ENCODE measurements around the gene SEC22B. TPM values are rescaled to one million over a fixed set of nuclear protein-coding genes. Genes with fewer than 3 reads are reported as not detected.
"Not testable (repeated sequence)": the region's sequence is repeated elsewhere in the genome, so short reads cannot be mapped to it uniquely, and the experiment has no call there.

SEC22B gene
- total RNA-seq, 1 donor = 95.2 TPM

GRCh38 chr1:120182176-120182707 is 5.9 kb upstream of the SEC22B start:
- H3K27me3 ChIP-seq (ENCODE audit: insufficient read depth, low read length); DNase-seq (ENCODE audit: insufficient read length, low spot score, missing footprints): not testable (repeated sequence)
- peak overlapping the region; percentile 51 for H3K27ac ChIP-seq (ENCODE audit: low read depth, low read length)

GRCh38 chr1:120179811-120180690 is 3.7 kb upstream of the SEC22B start:
- not testable (repeated sequence) for DNase-seq (ENCODE audit: insufficient read length, low spot score, missing footprints)

More at GRCh38 chr1:120182176-120182707, 5.9 kb upstream of the SEC22B start:
- H3K4me3 ChIP-seq (ENCODE audit: insufficient read depth, low read length); H3K36me3 ChIP-seq (ENCODE audit: insufficient read depth, low read length); H3K9me3 ChIP-seq (ENCODE audit: low read depth, low read length); H4K20me1 ChIP-seq (ENCODE audit: insufficient read depth, low read length); H3K4me2 ChIP-seq (ENCODE audit: insufficient read depth, low read length); H3K79me2 ChIP-seq (ENCODE audit: insufficient read depth, low read length); H2AFZ ChIP-seq (ENCODE audit: low read length): not testable (repeated sequence)
- H3K4me1 ChIP-seq (ENCODE audit: insufficient read depth, low read length) = peaks cover 20% of the 10 kb centered on the region

GRCh38 chr1:120178799-120179756 is 2.8 kb upstream of the SEC22B start:
- Histone ChIP-seq H3K9me3 (ENCODE audit: low read depth, low read length) (no peaks in the 10 kb centered on the region), H3K4me2 (ENCODE audit: insufficient read depth, low read length) (peak overlapping the region; percentile 84), H3K27ac (ENCODE audit: low read depth, low read length) (peak overlapping the region; percentile 91), H3K36me3 (ENCODE audit: insufficient read depth, low read length) (no peaks in the 10 kb centered on the region), H3K27me3 (ENCODE audit: insufficient read depth, low read length) (no peaks in the 10 kb centered on the region), H4K20me1 (ENCODE audit: insufficient read depth, low read length) (no peaks in the 10 kb centered on the region), H3K79me2 (ENCODE audit: insufficient read depth, low read length) (peaks cover 29% of the 10 kb centered on the region), H3K4me3 (ENCODE audit: insufficient read depth, low read length) (peak overlapping the region; percentile 26), H3K4me1 (ENCODE audit: insufficient read depth, low read length) (peaks cover 25% of the 10 kb centered on the region), H2AFZ (ENCODE audit: low read length) (peak overlapping the region; percentile 21)
- TF ChIP-seq CTCF (IDR thresholded peaks at IDR 0.05; ENCODE audit: extremely low read depth, low read depth, low read length) = peak; percentile 14
- DNase-seq (ENCODE audit: insufficient read length, low spot score, missing footprints) = peak; percentile 52

More at GRCh38 chr1:120179811-120180690, 3.7 kb upstream of the SEC22B start:
- H3K4me2 ChIP-seq (ENCODE audit: insufficient read depth, low read length) = peak overlapping the region; percentile 84
- peak overlapping the region; percentile 91 for H3K27ac ChIP-seq (ENCODE audit: low read depth, low read length)
- H3K4me1 ChIP-seq (ENCODE audit: insufficient read depth, low read length) = peaks cover 25% of the 10 kb centered on the region
- not testable (repeated sequence) for H3K9me3 ChIP-seq (ENCODE audit: low read depth, low read length); H3K27me3 ChIP-seq (ENCODE audit: insufficient read depth, low read length); H4K20me1 ChIP-seq (ENCODE audit: insufficient read depth, low read length); H3K36me3 ChIP-seq (ENCODE audit: insufficient read depth, low read length); H2AFZ ChIP-seq (ENCODE audit: low read length)
- H3K79me2 ChIP-seq (ENCODE audit: insufficient read depth, low read length) = peaks cover 28% of the 10 kb centered on the region
- peak overlapping the region; percentile 14 for H3K4me3 ChIP-seq (ENCODE audit: insufficient read depth, low read length)

GRCh38 chr1:120178058-120178457 is 1.7 kb upstream of the SEC22B start:
- H4K20me1 ChIP-seq (ENCODE audit: insufficient read depth, low read length); H3K27me3 ChIP-seq (ENCODE audit: insufficient read depth, low read length); H3K4me2 ChIP-seq (ENCODE audit: insufficient read depth, low read length); DNase-seq (ENCODE audit: insufficient read length, low spot score, missing footprints); H3K9me3 ChIP-seq (ENCODE audit: low read depth, low read length); H2AFZ ChIP-seq (ENCODE audit: low read length); H3K4me3 ChIP-seq (ENCODE audit: insufficient read depth, low read length); H3K36me3 ChIP-seq (ENCODE audit: insufficient read depth, low read length): not testable (repeated sequence)
- Histone ChIP-seq H3K79me2 (ENCODE audit: insufficient read depth, low read length) (peaks cover 30% of the 10 kb centered on the region), H3K4me1 (ENCODE audit: insufficient read depth, low read length) (peaks cover 25% of the 10 kb centered on the region), H3K27ac (ENCODE audit: low read depth, low read length) (peak overlapping the region; percentile 91)

- peaks cover 38% of the 10 kb centered on the region for H3K79me2 ChIP-seq (ENCODE audit: insufficient read depth, low read length)
- peak overlapping the region; percentile 99 for H3K27ac ChIP-seq (ENCODE audit: low read depth, low read length)
- H3K4me3 ChIP-seq (ENCODE audit: insufficient read depth, low read length) = peak overlapping the region; percentile 92
- peaks cover 25% of the 10 kb centered on the region for H3K4me1 ChIP-seq (ENCODE audit: insufficient read depth, low read length)
- H3K36me3 ChIP-seq (ENCODE audit: insufficient read depth, low read length); DNase-seq (ENCODE audit: insufficient read length, low spot score, missing footprints); H4K20me1 ChIP-seq (ENCODE audit: insufficient read depth, low read length); H3K9me3 ChIP-seq (ENCODE audit: low read depth, low read length); H2AFZ ChIP-seq (ENCODE audit: low read length); H3K27me3 ChIP-seq (ENCODE audit: insufficient read depth, low read length): not testable (repeated sequence)
- peak overlapping the region; percentile 79 for H3K4me2 ChIP-seq (ENCODE audit: insufficient read depth, low read length)
These were observed 632 bp downstream of the SEC22B start for GRCh38 chr1:120175688-120176087.

GRCh38 chr1:120164761-120165160 is 11.6 kb downstream of the SEC22B start:
- Histone ChIP-seq H3K79me2 (ENCODE audit: insufficient read depth, low read length) (peaks cover 24% of the 10 kb centered on the region), H3K36me3 (ENCODE audit: insufficient read depth, low read length) (peaks cover 14% of the 10 kb centered on the region)
- not testable (repeated sequence) for H3K9me3 ChIP-seq (ENCODE audit: low read depth, low read length); H3K27ac ChIP-seq (ENCODE audit: low read depth, low read length); H3K4me2 ChIP-seq (ENCODE audit: insufficient read depth, low read length); H3K4me3 ChIP-seq (ENCODE audit: insufficient read depth, low read length); DNase-seq (ENCODE audit: insufficient read length, low spot score, missing footprints); H3K4me1 ChIP-seq (ENCODE audit: insufficient read depth, low read length); H4K20me1 ChIP-seq (ENCODE audit: insufficient read depth, low read length); H3K27me3 ChIP-seq (ENCODE audit: insufficient read depth, low read length); H2AFZ ChIP-seq (ENCODE audit: low read length)

GRCh38 chr1:120162015-120162414 is 14.3 kb downstream of the SEC22B start:
- not testable (repeated sequence) for DNase-seq (ENCODE audit: insufficient read length, low spot score, missing footprints); H3K79me2 ChIP-seq (ENCODE audit: insufficient read depth, low read length); H3K9me3 ChIP-seq (ENCODE audit: low read depth, low read length); H3K4me3 ChIP-seq (ENCODE audit: insufficient read depth, low read length); H3K4me1 ChIP-seq (ENCODE audit: insufficient read depth, low read length); H3K4me2 ChIP-seq (ENCODE audit: insufficient read depth, low read length); H2AFZ ChIP-seq (ENCODE audit: low read length); H3K27ac ChIP-seq (ENCODE audit: low read depth, low read length); H4K20me1 ChIP-seq (ENCODE audit: insufficient read depth, low read length); H3K36me3 ChIP-seq (ENCODE audit: insufficient read depth, low read length); H3K27me3 ChIP-seq (ENCODE audit: insufficient read depth, low read length)

Measured in osteoblast (primary cell).